Epithelial cell of prostate (primary cell): ENCODE measurements around the gene COPS8.

Source experiments
- DNase-seq: peaks from one replicate; pipeline ENCODE4 v3.0.0-alpha.2; 2011; ENCODE audit warnings: low read depth, low spot score
- H3K27ac ChIP-seq: fragments of 450-650 bp; 2 replicates; pipeline ENCODE4 v1.5.1; 2017; ENCODE audit warnings: mild to moderate bottlenecking

COPS8 gene

GRCh38 chr2:237085248-237086221, at the start of gene COPS8:
Gene COPS8, plus strand, starts transcription at chr2:237085889. Its CDS starts 76 bp downstream, at chr2:237085965.
- peak; percentile 54 for DNase-seq

GRCh38 chr2:237039301-237040031, 46.2 kb upstream of the COPS8 start:
- no peak overlapping the region for H3K27ac ChIP-seq

More at GRCh38 chr2:237085248-237086221, at the start of gene COPS8:
- H3K27ac ChIP-seq, result peak within 1 kb of the TSS; percentile 73

GRCh38 chr2:237041231-237041630, 44.5 kb upstream of the COPS8 start:
- no peak for DNase-seq
- no peak overlapping the region for H3K27ac ChIP-seq

More at GRCh38 chr2:237039301-237040031, 46.2 kb upstream of the COPS8 start:
- DNase-seq, result no peak

- no peak overlapping the region for H3K27ac ChIP-seq
- no peak for DNase-seq
Observed at GRCh38 chr2:237042101-237042500, 43.6 kb upstream of the COPS8 start.

- no peak overlapping the region for H3K27ac ChIP-seq
- no peak for DNase-seq
Observed at GRCh38 chr2:237043866-237044265, 41.8 kb upstream of the COPS8 start.

- H3K27ac ChIP-seq, result no peak overlapping the region
- DNase-seq, result no peak
Observed at GRCh38 chr2:237044281-237044680, 41.4 kb upstream of the COPS8 start.

- no peak for DNase-seq
- no peak overlapping the region for H3K27ac ChIP-seq
Observed at GRCh38 chr2:237045449-237045848, 40.2 kb upstream of the COPS8 start.

- DNase-seq, result no peak
Observed at GRCh38 chr2:237048595-237048994, 37.1 kb upstream of the COPS8 start.

GRCh38 chr2:237051861-237052260, 33.8 kb upstream of the COPS8 start:
- DNase-seq, result no peak
- H3K27ac ChIP-seq, result no peak overlapping the region

More at GRCh38 chr2:237048595-237048994, 37.1 kb upstream of the COPS8 start:
- H3K27ac ChIP-seq, result no peak overlapping the region

- no peak for DNase-seq
Observed at GRCh38 chr2:237053066-237053465, 32.6 kb upstream of the COPS8 start.

GRCh38 chr2:237055386-237056100, 30.1 kb upstream of the COPS8 start:
- no peak overlapping the region for H3K27ac ChIP-seq
- DNase-seq, result no peak

More at GRCh38 chr2:237053066-237053465, 32.6 kb upstream of the COPS8 start:
- H3K27ac ChIP-seq, result no peak overlapping the region

GRCh38 chr2:237056287-237056875, 29.3 kb upstream of the COPS8 start:
- no peak overlapping the region for H3K27ac ChIP-seq

GRCh38 chr2:237057107-237057506, 28.6 kb upstream of the COPS8 start:
- H3K27ac ChIP-seq, result no peak overlapping the region
- DNase-seq, result no peak

More at GRCh38 chr2:237056287-237056875, 29.3 kb upstream of the COPS8 start:
- no peak for DNase-seq

- no peak for DNase-seq
- H3K27ac ChIP-seq, result no peak overlapping the region
Observed at GRCh38 chr2:237057893-237058300, 27.8 kb upstream of the COPS8 start.

- H3K27ac ChIP-seq, result no peak overlapping the region
- no peak for DNase-seq
Observed at GRCh38 chr2:237058423-237058822, 27.3 kb upstream of the COPS8 start.

- no peak overlapping the region for H3K27ac ChIP-seq
- no peak for DNase-seq
Observed at GRCh38 chr2:237059155-237059875, 26.4 kb upstream of the COPS8 start.

- H3K27ac ChIP-seq, result no peak overlapping the region
Observed at GRCh38 chr2:237060534-237061312, 25.0 kb upstream of the COPS8 start.

GRCh38 chr2:237061356-237061755, 24.3 kb upstream of the COPS8 start:
- H3K27ac ChIP-seq, result no peak overlapping the region
- no peak for DNase-seq

More at GRCh38 chr2:237060534-237061312, 25.0 kb upstream of the COPS8 start:
- no peak for DNase-seq
